SK-N-MC (cell line): ENCODE data around the gene ZCCHC14.

Experiments used
- EZH2 ChIP-seq: fragments of 200-600 bp; sonication (generic); IDR thresholded peaks from one replicate; pipeline ENCODE4 v1.6.1; 2017; ENCODE audit warnings: antibody characterized with exemption
- POLR2AphosphoS5 ChIP-seq: IDR thresholded peaks from 2 replicates; pipeline ENCODE4 v1.6.1; 2012; ENCODE audit warnings: mild to moderate bottlenecking, low read depth, low read length, borderline replicate concordance

- TF ChIP-seq POLR2AphosphoS5 (no peak), EZH2 (no peak)
Observed at GRCh38 chr16:87443016-87443415, 49.8 kb downstream of the ZCCHC14 start.
